HEK293 (cell line): ENCODE measurements around the gene FOXK2.

Source experiments
- CTCF ChIA-PET: fragments of 350-600 bp; formaldehyde crosslinking; extraction: SDS; loops from one replicate; lab custom pipeline; 2021; ENCODE audit warnings: antibody characterized with exemption; lab: Yijun Ruan, JAX
- POLR2A ChIA-PET: fragments of 300-600 bp; formaldehyde crosslinking; extraction: SDS; loops from one replicate; lab custom pipeline; 2020; ENCODE audit warnings: antibody characterized with exemption, inconsistent platforms; lab: Yijun Ruan, JAX
- H3K27ac ChIP-seq: fragments of 200-500 bp; sonication (Bioruptor generic); 2 replicates; pipeline ENCODE4 v1.5.1; 2014; ENCODE audit warnings: low read depth, low read length, control low read depth, inconsistent platforms; ENCODE audit errors: extremely low read depth
- H3K36me3 ChIP-seq, 2 experiments: fragments of 200-500 bp in 1 of 2; sonication (Bioruptor generic) in 1 of 2; 1 replicate in 1 of 2; 2 replicates in 1 of 2; pipeline ENCODE4 v1.5.1; 2014 to 2017; ENCODE audit warnings: inconsistent platforms in 2 of 2, low read length in 2 of 2; ENCODE audit not compliant: control insufficient read depth in 2 of 2, insufficient read depth in 1 of 2
- H3K4me1 ChIP-seq: fragments of 200-500 bp; sonication (Bioruptor generic); 2 replicates; pipeline ENCODE4 v1.5.1; 2014; ENCODE audit warnings: mild to moderate bottlenecking, low read length, inconsistent platforms; ENCODE audit not compliant: control insufficient read depth, insufficient read depth
- H3K4me3 ChIP-seq: 2 replicates; pipeline ENCODE4 v1.5.1; 2011; ENCODE audit warnings: low read depth, mild to moderate bottlenecking, control low read depth, low read length, moderate library complexity
- H3K9me3 ChIP-seq: fragments of 200-500 bp; sonication (Bioruptor generic); 2 replicates; pipeline ENCODE4 v1.5.1; 2014; ENCODE audit warnings: low read depth, low read length, inconsistent platforms; ENCODE audit not compliant: control insufficient read depth, insufficient read depth
- EGR2 ChIP-seq: fragments of 450-650 bp; formaldehyde crosslinking; IDR thresholded peaks from 2 replicates; pipeline ENCODE4 v1.5.1; 2016; ENCODE audit warnings: low read depth, missing biosample characterization, missing genetic modification characterization
- KLF10 ChIP-seq: fragments of 450-650 bp; IDR thresholded peaks from 2 replicates; pipeline ENCODE4 v1.5.1; 2018; ENCODE audit warnings: missing biosample characterization, mild to moderate bottlenecking, missing genetic modification characterization
- SCRT1 ChIP-seq: fragments of 450-650 bp; formaldehyde crosslinking; IDR thresholded peaks from 2 replicates; pipeline ENCODE4 v1.5.1; 2016; ENCODE audit warnings: missing biosample characterization, missing genetic modification characterization, borderline replicate concordance
- SETDB1 ChIP-seq: IDR thresholded peaks from one replicate; pipeline ENCODE4 v1.6.1; 2017; ENCODE audit warnings: mild to moderate bottlenecking, low read length, moderate library complexity, mixed read lengths; ENCODE audit not compliant: insufficient read length
- ZBTB1 ChIP-seq: fragments of 450-650 bp; formaldehyde crosslinking; IDR thresholded peaks from 2 replicates; pipeline ENCODE4 v1.5.1; 2016; ENCODE audit warnings: missing biosample characterization, missing genetic modification characterization
- ZBTB21 ChIP-seq: fragments of 450-650 bp; formaldehyde crosslinking; IDR thresholded peaks from 2 replicates; pipeline ENCODE4 v1.5.1; 2017; ENCODE audit warnings: missing biosample characterization, missing genetic modification characterization
- ZFHX2 ChIP-seq: fragments of 450-650 bp; formaldehyde crosslinking; conservative IDR thresholded peaks from 2 replicates; pipeline ENCODE4 v1.5.1; 2016; ENCODE audit warnings: missing biosample characterization, missing genetic modification characterization
- ZNF169 ChIP-seq: fragments of 450-650 bp; formaldehyde crosslinking; IDR thresholded peaks from 2 replicates; pipeline ENCODE4 v1.5.1; 2016; ENCODE audit warnings: missing biosample characterization, missing genetic modification characterization
- ZNF324 ChIP-seq: fragments of 450-650 bp; formaldehyde crosslinking; IDR thresholded peaks from 2 replicates; pipeline ENCODE4 v1.5.1; 2016; ENCODE audit warnings: missing biosample characterization, missing genetic modification characterization
- ZNF416 ChIP-seq: fragments of 450-650 bp; formaldehyde crosslinking; IDR thresholded peaks from 2 replicates; pipeline ENCODE4 v1.5.1; 2016; ENCODE audit warnings: missing biosample characterization, missing genetic modification characterization
- ZNF433 ChIP-seq: fragments of 450-650 bp; formaldehyde crosslinking; IDR thresholded peaks from 2 replicates; pipeline ENCODE4 v1.5.1; 2016; ENCODE audit warnings: missing biosample characterization, missing genetic modification characterization, low read depth
- ZNF501 ChIP-seq: fragments of 450-650 bp; formaldehyde crosslinking; IDR thresholded peaks from 2 replicates; pipeline ENCODE4 v1.5.1; 2016; ENCODE audit warnings: missing biosample characterization, missing genetic modification characterization
- ZNF510 ChIP-seq: fragments of 450-650 bp; formaldehyde crosslinking; IDR thresholded peaks from 2 replicates; pipeline ENCODE4 v1.5.1; 2018; ENCODE audit warnings: mild to moderate bottlenecking, missing genetic modification characterization, missing biosample characterization; ENCODE audit not compliant: insufficient replicate concordance
- ZNF514 ChIP-seq: fragments of 450-650 bp; formaldehyde crosslinking; IDR thresholded peaks from 2 replicates; pipeline ENCODE4 v1.5.1; 2016; ENCODE audit warnings: missing biosample characterization, missing genetic modification characterization
- ZNF654 ChIP-seq: fragments of 450-650 bp; formaldehyde crosslinking; IDR thresholded peaks from 2 replicates; pipeline ENCODE4 v1.5.1; 2016; ENCODE audit warnings: low read depth, missing biosample characterization, missing genetic modification characterization
- ZNF677 ChIP-seq: fragments of 450-650 bp; IDR thresholded peaks from 2 replicates; pipeline ENCODE4 v1.5.0; 2018; ENCODE audit warnings: missing biosample characterization, mild to moderate bottlenecking, missing genetic modification characterization, moderate library complexity
- TF ChIP-seq, protein P1 (sequence below): fragments of 450-650 bp; formaldehyde crosslinking; IDR thresholded peaks from 2 replicates; pipeline ENCODE4 v1.5.1; 2016; ENCODE audit warnings: missing biosample characterization, missing genetic modification characterization

FOXK2 gene

GRCh38 chr17:82631544-82631943 lies 112.0 kb downstream of the FOXK2 start (continued):
- TF ChIP-seq ZNF433 (tag by site-specific recombination) (no peak), SCRT1 (tag by site-specific recombination) (no peak), ZBTB21 (tag by site-specific recombination) (no peak), ZBTB1 (tag by site-specific recombination) (no peak), ZNF169 (tag by site-specific recombination) (no peak), ZNF324 (tag by site-specific recombination) (no peak), ZNF501 (tag by site-specific recombination) (no peak), ZNF677 (tag by site-specific recombination) (no peak), ZNF510 (tag by site-specific recombination) (no peak)
- TF ChIP-seq, protein P1, sequence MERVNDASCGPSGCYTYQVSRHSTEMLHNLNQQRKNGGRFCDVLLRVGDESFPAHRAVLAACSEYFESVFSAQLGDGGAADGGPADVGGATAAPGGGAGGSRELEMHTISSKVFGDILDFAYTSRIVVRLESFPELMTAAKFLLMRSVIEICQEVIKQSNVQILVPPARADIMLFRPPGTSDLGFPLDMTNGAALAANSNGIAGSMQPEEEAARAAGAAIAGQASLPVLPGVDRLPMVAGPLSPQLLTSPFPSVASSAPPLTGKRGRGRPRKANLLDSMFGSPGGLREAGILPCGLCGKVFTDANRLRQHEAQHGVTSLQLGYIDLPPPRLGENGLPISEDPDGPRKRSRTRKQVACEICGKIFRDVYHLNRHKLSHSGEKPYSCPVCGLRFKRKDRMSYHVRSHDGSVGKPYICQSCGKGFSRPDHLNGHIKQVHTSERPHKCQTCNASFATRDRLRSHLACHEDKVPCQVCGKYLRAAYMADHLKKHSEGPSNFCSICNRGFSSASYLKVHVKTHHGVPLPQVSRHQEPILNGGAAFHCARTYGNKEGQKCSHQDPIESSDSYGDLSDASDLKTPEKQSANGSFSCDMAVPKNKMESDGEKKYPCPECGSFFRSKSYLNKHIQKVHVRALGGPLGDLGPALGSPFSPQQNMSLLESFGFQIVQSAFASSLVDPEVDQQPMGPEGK = no peak
- TF ChIP-seq, all 188 proteins: peak for 0

GRCh38 chr17:82632451-82632850 lies 112.9 kb downstream of the FOXK2 start:
- CTCF ChIA-PET = interaction anchor here (0.7 to 2.4 kb wide), 2 partner anchors 10 to 17 kb away, joined by 3 to 8 read pairs; no protein-coding TSS in a partner anchor
- POLR2A ChIA-PET = no interaction called here
- Histone ChIP-seq H3K27ac (no peak overlapping the region), H3K4me3 (no peak overlapping the region), H3K4me1 (no peaks in the 10 kb centered on the region), H3K9me3 (no peaks in the 10 kb centered on the region), H3K36me3 (peaks cover 68 to 74% of the 10 kb centered on the region in 2 experiments)
- peak; percentile 50 for TF ChIP-seq ZFHX2 (tag by site-specific recombination)
- TF ChIP-seq KLF10 = no peak
- TF ChIP-seq EGR2 = peak; percentile 39; the same call in 1 of the 2 replicates
- no peak for TF ChIP-seq ZNF416 (tag by site-specific recombination)
- TF ChIP-seq ZNF169 (tag by site-specific recombination) = no peak

GRCh38 chr17:82633343-82633742 lies 113.8 kb downstream of the FOXK2 start:
- Histone ChIP-seq H3K4me3 (no peak overlapping the region), H3K27ac (no peak overlapping the region), H3K9me3 (no peaks in the 10 kb centered on the region), H3K36me3 (peaks cover 62 to 72% of the 10 kb centered on the region in 2 experiments), H3K4me1 (no peaks in the 10 kb centered on the region)
- no peak for TF ChIP-seq ZNF514
- ChIA-PET CTCF (no interaction called here), POLR2A (no interaction called here)

DNA sequence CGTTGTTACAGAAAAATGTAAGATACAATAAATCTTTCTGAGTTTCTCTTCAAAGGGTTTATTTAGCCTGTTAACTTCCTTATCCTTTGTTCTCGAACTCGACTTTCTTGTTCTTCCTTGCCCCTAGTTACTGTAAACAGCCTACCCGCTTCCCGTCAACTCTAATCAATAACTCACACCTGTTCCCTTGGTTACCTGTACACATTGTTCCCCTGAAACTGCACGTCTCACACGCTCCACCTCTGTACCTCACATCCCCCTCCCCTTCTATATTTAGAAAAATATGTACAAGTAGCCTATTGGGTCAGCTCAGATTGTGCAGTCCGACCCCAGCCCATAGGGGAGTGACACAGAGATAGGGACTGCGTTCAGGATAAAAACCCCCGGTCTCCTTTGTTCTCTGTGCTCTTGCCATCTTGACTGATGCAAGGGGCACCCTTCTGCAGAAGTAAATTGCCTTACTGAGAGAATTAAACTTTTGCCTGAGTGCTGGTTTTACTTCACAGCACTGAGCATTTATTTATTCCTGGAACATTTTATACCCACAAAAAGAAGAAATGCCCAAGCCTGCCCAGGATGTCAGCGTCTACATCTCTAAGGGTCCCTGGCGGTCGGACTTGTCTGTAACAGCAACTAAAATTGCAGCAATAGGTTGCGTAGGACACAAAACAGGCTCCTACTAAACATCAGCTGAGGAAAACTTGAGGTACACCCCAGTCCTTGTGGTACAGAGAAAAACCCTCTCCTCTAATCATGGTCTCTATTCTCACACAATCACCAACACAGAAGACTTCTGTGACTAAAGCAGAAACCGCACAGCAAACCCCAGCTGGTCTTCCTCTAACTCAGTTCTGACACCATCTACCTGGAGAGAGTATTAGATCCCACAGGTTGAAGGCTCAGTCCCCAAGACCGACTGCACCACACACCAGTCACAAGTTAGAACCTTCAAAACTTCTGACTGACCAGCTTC lies 117.4 kb downstream of the FOXK2 start:
- peaks cover 67 to 78% of the 10 kb centered on the region in 2 experiments for H3K36me3 ChIP-seq
- no peak overlapping the region for H3K4me3 ChIP-seq
- H3K27ac ChIP-seq = no peak overlapping the region
- ChIA-PET CTCF (interaction anchor here (0.6 kb wide), 1 partner anchor 182 kb away, joined by 7 read pairs; no protein-coding TSS in a partner anchor), POLR2A (no interaction called here)
- TF ChIP-seq SETDB1 (peak; percentile 95), ZNF654 (tag by site-specific recombination) (no peak)
- H3K4me1 ChIP-seq = no peaks in the 10 kb centered on the region
- H3K9me3 ChIP-seq = no peaks in the 10 kb centered on the region
